Natural killer cell (primary cell): ENCODE results near the gene SLC19A1. TPM values are rescaled to one million over a fixed set of nuclear protein-coding genes. Genes with fewer than 3 reads are reported as not detected.

Experiments
- ATAC-seq, 3 donors: fragments of 150-1000 bp in 2 of 3; fragments of 200-7000 bp in 1 of 3; cut with Tn5 transposase; 1 replicate in 1 of 3; 2 replicates in 2 of 3; pipeline ENCODE4 v1.10.0; 2021; ENCODE audit warnings: mild to moderate bottlenecking in 2 of 3, moderate library complexity in 2 of 3
- DNase-seq, 2 donors: peaks; one replicate each; pipeline versions ENCODE4 v3.0.0 to v3.0.0-alpha.2; 2013 to 2021; ENCODE audit warnings: mixed read lengths in 1 of 2
- H3K27ac ChIP-seq: one replicate; pipeline ENCODE4 v1.5.1; 2013; ENCODE audit warnings: mild to moderate bottlenecking, low read length
- H3K27me3 ChIP-seq: one replicate; pipeline ENCODE4 v1.6.1; 2013; ENCODE audit warnings: low read length; ENCODE audit not compliant: control insufficient read depth, insufficient read depth
- H3K36me3 ChIP-seq: one replicate; pipeline ENCODE4 v1.6.1; 2013; ENCODE audit warnings: low read length; ENCODE audit not compliant: control insufficient read depth, insufficient read depth
- H3K4me1 ChIP-seq: one replicate; pipeline ENCODE4 v1.6.1; 2013; ENCODE audit warnings: low read length; ENCODE audit not compliant: control insufficient read depth, insufficient read depth
- H3K4me3 ChIP-seq: one replicate; pipeline ENCODE4 v1.5.1; 2013; ENCODE audit warnings: low read length
- H3K9me3 ChIP-seq: one replicate; pipeline ENCODE4 v1.6.1; 2013; ENCODE audit warnings: low read length; ENCODE audit not compliant: control insufficient read depth, insufficient read depth
- H3K27ac Mint-ChIP-seq, 2 donors: one replicate each; pipeline ENCODE4 v1.8.0; 2022; ENCODE audit warnings: mild to moderate bottlenecking in 2 of 2, mixed read lengths in 2 of 2, moderate library complexity in 1 of 2
- H3K27me3 Mint-ChIP-seq, 2 donors: one replicate each; pipeline ENCODE4 v1.8.0; 2022; ENCODE audit warnings: low read depth in 2 of 2, mixed read lengths in 2 of 2
- H3K36me3 Mint-ChIP-seq: one replicate; pipeline ENCODE4 v1.8.0; 2022; ENCODE audit warnings: mixed read lengths
- H3K4me1 Mint-ChIP-seq, 2 donors: one replicate each; pipeline ENCODE4 v1.8.0; 2022; ENCODE audit warnings: mixed read lengths in 2 of 2
- H3K4me3 Mint-ChIP-seq: one replicate; pipeline ENCODE4 v1.8.0; 2022; ENCODE audit warnings: mild to moderate bottlenecking, moderate library complexity, mixed read lengths
- H3K9me3 Mint-ChIP-seq, 2 donors: one replicate each; pipeline ENCODE4 v1.8.0; 2022; ENCODE audit warnings: mixed read lengths in 2 of 2
- CTCF ChIP-seq: fragments of 200-600 bp; IDR thresholded peaks from one replicate; pipeline ENCODE4 v1.8.0; 2022; ENCODE audit warnings: antibody characterized with exemption
- WGBS: methylation state at CpG from one replicate; pipeline ENCODE4 v1.1.7; 2013; ENCODE audit warnings: missing lambda C conversion rate; ENCODE audit not compliant: insufficient coverage; 5-methylcytosine and 5-hydroxymethylcytosine counted together
- intact Hi-C: fragments of 100-400 bp; cut with micrococcal nuclease; formaldehyde crosslinking; loops from one replicate; pipeline ENCODE4 v1.14.2; 2022
- total RNA-seq, 4 donors: library from RNA; stranded (reverse); fragments of 120-200 nt in 1 of 4; gene quantifications; one replicate each; pipeline versions ENCODE4 v1.2.3 to v1.2.4, GENCODE V29; 2013 to 2022

The SLC19A1 gene
- total RNA-seq, 3 donors from 2014 or later (not counting 1 experiment from before 2014, with no cell fraction given): 2.5 to 9.0 (median 4.9) TPM

DNA sequence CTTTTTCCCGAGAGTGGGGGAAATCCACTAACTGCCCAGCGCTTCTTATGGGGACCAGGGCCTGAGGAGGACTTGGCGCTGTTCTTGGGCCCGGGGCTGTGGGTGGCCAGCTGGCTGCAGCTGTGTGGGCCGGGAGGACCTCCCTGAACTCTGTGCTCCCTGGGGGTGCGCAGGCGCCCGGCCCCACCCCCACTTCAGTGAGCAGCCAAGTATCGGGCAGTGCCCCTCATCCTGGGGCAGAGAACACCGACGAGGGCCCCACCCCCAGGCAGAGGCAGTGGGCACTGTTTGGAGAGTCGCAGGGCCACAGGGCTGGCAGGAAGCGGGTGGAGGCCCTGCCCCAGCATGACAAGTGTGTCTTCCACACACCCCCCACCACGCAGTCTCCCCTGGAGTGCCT, 32.5 kb upstream of the SLC19A1 start:
- intact Hi-C loops: no loop called here
- ATAC-seq: no peak
- no peaks in the 10 kb centered on the region for H3K9me3 ChIP-seq
- H3K4me3 ChIP-seq: no peak overlapping the region
- H3K36me3 ChIP-seq: no peaks in the 10 kb centered on the region
- H3K4me3 Mint-ChIP-seq: no peak overlapping the region
- no peaks in the 10 kb centered on the region for H3K27me3 ChIP-seq
- WGBS: 83% methylated on average over 13 of the region's 14 CpGs
- peaks cover 0 to 11% of the 10 kb centered on the region in 2 donors for H3K27me3 Mint-ChIP-seq
- H3K4me1 ChIP-seq: no peaks in the 10 kb centered on the region
- H3K9me3 Mint-ChIP-seq: no peaks in the 10 kb centered on the region
- peaks cover 0 to 5% of the 10 kb centered on the region in 2 donors for H3K4me1 Mint-ChIP-seq
- DNase-seq: no peak
- no peak for TF ChIP-seq CTCF
- no peak overlapping the region for H3K27ac ChIP-seq
- no peaks in the 10 kb centered on the region for H3K36me3 Mint-ChIP-seq
- no peak overlapping the region for H3K27ac Mint-ChIP-seq

DNA sequence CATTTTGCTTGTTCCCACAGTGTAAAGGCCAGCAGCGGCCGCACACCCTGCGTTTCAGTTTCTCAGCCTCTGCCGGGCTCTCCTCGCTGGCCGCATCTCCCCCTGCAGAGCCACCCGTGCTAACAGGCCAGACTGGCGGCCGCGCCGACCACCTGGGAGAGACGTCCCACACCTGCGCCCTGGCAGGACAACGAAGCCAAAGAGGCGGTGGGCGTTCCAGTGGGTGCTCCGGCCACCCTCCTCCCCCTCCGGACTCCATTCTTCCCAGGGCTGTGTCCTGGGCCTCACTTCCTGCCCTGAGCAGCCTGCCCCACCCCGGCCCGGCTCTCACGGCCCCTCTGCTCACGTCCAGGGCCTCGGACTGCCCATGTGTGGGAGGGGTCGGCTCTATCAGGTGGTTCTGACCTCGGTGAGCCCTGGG, 31.9 kb upstream of the SLC19A1 start:
- Histone ChIP-seq H3K4me1 (no peaks in the 10 kb centered on the region), H3K27me3 (no peaks in the 10 kb centered on the region), H3K4me3 (no peak overlapping the region), H3K36me3 (no peaks in the 10 kb centered on the region), H3K9me3 (no peaks in the 10 kb centered on the region), H3K27ac (no peak overlapping the region)
- Mint-ChIP-seq H3K9me3 (no peaks in the 10 kb centered on the region), H3K36me3 (no peaks in the 10 kb centered on the region), H3K4me1 (peaks cover 0 to 5% of the 10 kb centered on the region in 2 donors), H3K27ac (no peak overlapping the region), H3K4me3 (no peak overlapping the region), H3K27me3 (peaks cover 0 to 11% of the 10 kb centered on the region in 2 donors)
- ATAC-seq (no peak), DNase-seq (no peak)
- intact Hi-C loops: no loop called here
- no peak for TF ChIP-seq CTCF
- 83% methylated on average over 25 of the region's 25 CpGs for WGBS

DNA sequence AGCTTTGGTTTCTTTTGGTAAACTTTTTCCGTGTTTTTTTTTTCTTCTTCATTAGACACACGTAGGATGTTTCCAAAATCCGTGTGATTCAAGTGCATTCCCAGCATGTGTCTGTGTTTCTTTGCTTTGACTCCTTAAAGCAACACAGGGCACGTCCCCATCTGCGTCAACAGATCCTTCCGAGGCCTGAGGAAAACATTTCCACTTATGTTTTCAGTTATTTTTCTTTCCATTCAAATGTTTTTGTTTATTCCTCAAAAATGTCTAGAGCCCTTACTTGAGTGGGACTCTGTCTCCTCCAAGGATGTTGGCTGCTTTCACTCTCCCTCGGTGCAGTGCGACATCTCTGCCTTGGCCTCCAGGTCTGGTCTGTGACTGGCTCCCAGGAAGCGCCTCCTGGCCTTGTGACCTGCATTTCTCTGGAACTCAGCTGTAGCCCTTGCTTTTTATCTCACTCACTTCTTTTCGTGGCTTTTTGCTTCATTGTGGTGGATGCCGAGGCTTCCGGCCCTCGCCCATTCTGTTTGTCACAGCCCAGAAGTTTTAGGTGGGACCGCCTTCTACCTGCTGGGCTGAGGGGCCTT, 31.3 kb upstream of the SLC19A1 start:
- ATAC-seq (no peak), DNase-seq (no peak)
- Histone ChIP-seq H3K9me3 (no peaks in the 10 kb centered on the region), H3K4me1 (no peaks in the 10 kb centered on the region), H3K36me3 (no peaks in the 10 kb centered on the region), H3K4me3 (no peak overlapping the region), H3K27ac (no peak overlapping the region), H3K27me3 (no peaks in the 10 kb centered on the region)
- Mint-ChIP-seq H3K27me3 (peaks cover 0 to 13% of the 10 kb centered on the region in 2 donors), H3K27ac (no peak overlapping the region), H3K9me3 (no peaks in the 10 kb centered on the region), H3K36me3 (no peaks in the 10 kb centered on the region), H3K4me3 (no peak overlapping the region), H3K4me1 (peaks cover 0 to 5% of the 10 kb centered on the region in 2 donors)
- 80% methylated on average over 14 of the region's 14 CpGs for WGBS
- intact Hi-C loops: no loop called here
- TF ChIP-seq CTCF: no peak
